GM10266 (cell line): ENCODE data around the gene TRIM3.

Experiments
- DNase-seq: peaks from one replicate; pipeline ENCODE4 v3.0.0; 2012; ENCODE audit errors: extremely low spot score
- CTCF ChIP-seq: IDR thresholded peaks from 2 replicates; pipeline ENCODE4 v1.5.1; 2012; ENCODE audit warnings: mild to moderate bottlenecking, low read depth; ENCODE audit not compliant: control insufficient read depth, insufficient read depth; ENCODE audit errors: missing control alignments

The TRIM3 gene

GRCh38 chr11:6406370-6406769 lies 67.4 kb downstream of the TRIM3 start:
- no peak for DNase-seq
- no peak for TF ChIP-seq CTCF

- no peak for TF ChIP-seq CTCF
- DNase-seq: no peak
Observed at GRCh38 chr11:6405846-6406245, 67.9 kb downstream of the TRIM3 start.

DNA sequence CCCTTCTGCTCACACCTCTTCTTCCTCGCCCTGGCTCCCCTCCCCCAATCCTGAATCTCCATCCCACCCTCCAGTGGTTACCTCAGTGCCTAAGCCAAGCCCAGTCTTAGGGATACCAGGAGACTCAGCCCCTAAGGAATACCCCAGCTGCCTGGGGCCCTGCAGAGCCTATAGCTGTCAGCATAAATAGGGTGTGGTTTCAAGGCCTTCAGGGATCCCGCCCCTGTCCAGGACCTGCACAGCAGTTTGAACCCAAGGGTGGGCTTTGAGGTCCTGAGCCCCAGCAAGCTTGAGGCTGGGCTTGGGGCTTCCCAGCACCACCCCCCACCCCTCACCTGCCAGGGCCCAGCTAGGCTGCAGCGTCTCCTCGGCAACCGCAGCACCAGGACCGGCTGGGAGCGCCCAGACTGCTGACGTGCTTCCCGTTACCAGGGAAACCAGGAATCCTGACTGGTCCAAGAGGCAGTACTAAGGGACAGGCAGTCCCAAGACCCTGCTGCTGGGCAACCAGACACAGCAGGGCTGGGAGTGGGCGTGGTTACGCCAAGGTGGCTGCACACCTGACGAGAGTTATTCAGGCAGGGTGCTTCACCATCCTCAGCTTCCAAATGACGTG lies 68.6 kb downstream of the TRIM3 start:
- DNase-seq: no peak
- TF ChIP-seq CTCF: no peak

DNA sequence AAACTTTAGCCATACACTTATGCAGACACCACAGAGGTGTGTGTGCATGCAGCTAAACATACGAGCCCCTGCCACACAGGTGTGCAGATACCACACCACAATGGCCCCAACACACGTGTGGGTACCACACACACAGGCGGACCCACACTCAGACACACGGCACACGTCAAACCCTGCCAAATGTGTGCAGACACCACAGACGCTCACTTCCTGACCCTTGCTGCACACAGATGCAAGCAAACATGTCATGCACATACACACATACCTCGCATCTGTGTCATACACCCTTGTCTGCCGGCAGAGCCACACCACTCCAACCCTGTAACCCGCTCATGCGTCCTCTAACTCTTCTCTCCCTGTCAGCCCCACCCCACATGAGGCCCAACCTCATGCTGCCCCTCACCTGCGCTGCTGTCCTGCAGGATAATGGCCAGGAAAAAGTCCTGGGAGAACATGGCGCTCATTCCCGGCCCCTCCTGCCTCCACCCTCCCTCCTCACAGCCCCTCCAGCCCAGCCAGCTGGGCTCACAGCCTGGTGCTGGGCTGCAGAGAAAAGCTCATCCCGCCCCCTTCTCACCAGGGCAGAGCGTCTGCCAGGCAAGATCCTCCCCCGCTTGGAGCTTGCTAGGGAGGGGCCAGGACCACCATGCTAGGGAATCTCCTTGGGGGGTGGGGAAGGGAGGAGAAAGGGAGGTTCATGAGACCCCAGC lies 69.2 kb downstream of the TRIM3 start:
- no peak for TF ChIP-seq CTCF
- no peak for DNase-seq

- DNase-seq: no peak
- no peak for TF ChIP-seq CTCF
Observed at GRCh38 chr11:6403539-6403938, 70.2 kb downstream of the TRIM3 start.

DNA sequence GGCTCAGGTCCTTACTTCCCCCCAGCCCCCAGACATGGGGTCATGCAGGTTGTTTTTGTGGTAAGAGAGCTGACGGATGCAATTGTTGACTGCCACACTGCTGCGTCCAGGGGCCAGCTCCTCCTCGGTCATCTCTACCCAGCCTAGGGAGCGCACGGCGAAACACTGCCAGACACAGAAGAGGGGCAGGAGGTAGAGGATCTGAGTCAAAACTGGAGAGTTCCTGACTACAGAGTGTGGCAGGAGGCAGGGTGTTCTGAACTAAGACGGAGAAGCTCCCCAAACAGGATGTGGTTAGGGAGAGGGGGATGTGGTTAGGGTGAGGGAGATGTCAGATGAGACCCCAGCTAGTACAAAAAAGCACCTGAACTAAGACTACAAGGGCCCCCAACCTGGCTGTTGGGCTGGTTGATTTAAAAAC lies 71.2 kb downstream of the TRIM3 start:
- no peak for TF ChIP-seq CTCF
- peak; percentile 82 for DNase-seq

DNA sequence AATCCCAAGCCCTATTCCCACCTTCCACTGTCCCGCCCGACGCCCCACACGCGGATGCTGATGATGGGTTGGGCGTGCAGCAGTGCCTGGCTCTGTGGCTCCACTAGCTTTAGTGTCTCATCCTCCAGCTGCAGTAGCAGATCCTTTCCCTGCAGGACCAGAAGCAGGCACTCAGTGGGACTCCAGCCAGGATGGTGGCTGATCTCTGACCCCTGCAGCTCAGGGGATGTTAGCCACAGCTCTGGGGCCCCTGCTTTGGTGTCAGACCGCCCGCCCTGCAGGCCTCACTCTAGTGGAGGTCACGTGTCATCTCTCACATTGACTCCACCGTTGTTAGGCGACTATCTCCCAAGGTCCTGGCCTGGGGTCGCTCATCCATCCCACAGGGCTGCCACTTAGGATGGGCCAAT lies 71.7 kb downstream of the TRIM3 start:
- DNase-seq: peak; percentile 59
- TF ChIP-seq CTCF: no peak
